ENCODE results near the gene MLH3. TPM values are rescaled to one million over a fixed set of nuclear protein-coding genes. Genes with fewer than 3 reads are reported as not detected.

Gene MLH3
- total and polyA plus RNA-seq, 2 of the 13 experiments (the other 11 are each of a cell fraction or from before 2014, with no cell fraction given): 14.4 to 24.8 TPM

DNA sequence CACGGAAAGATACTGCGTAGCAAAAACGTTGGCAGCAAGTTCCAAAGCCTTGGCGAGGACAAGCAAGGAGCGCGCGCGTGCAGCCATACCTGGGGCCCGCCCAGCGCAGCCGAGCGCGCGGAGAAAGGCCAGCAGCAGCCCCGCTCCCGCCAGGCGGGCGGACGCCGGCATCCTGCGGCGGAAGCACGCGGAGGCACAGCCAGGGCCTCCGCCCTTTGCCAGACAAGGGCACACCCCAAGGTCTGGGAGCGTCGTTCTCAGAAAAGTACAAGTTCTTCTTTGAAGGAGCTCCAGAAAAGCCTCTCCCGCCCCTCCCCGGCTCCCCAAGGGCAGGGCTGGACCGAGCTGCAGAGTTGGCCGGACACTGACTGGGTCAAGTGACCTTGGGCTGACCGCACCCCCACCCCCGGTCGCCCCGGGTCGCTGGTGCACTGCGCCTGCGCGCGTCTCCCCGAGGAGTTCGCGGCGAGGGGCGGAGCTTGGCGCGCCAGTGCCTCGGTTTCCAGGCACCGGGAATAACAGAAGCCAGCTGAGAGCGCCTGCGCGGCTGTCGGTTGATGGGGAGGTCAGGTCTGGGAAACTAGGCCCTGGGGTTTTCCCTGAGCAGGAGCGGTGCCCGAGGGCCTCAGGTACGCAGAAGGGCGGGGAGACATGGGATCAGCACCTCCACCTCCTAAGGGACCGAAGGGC, 18.0 kb upstream of the MLH3 start, which contains the start of gene ZC2HC1C (continued):
- TF ChIP-seq ZBTB20 (CRISPR knock-in tag; IDR thresholded peaks at IDR 0.05; ENCODE audit: borderline replicate concordance, low read depth): no peak
- TF ChIP-seq ZMYM4 (CRISPR knock-in tag; IDR thresholded peaks at IDR 0.05): peak; percentile 49
- 0 out of 2 replicates have a peak, but pooled peaks have one; percentile 76 for TF ChIP-seq ZNF773 (CRISPR knock-in tag; IDR thresholded peaks at IDR 0.05; ENCODE audit: borderline replicate concordance)
- no peak for TF ChIP-seq ZNF33B (CRISPR knock-in tag; IDR thresholded peaks at IDR 0.05)
- 0 out of 2 replicates have a peak, but pooled peaks have one; percentile 36 for TF ChIP-seq ZNF589 (CRISPR knock-in tag; conservative IDR thresholded peaks at IDR 0.05)
- no peak for TF ChIP-seq CENPX (CRISPR knock-in tag; IDR thresholded peaks at IDR 0.05)
- TF ChIP-seq MTA1 (CRISPR knock-in tag; IDR thresholded peaks at IDR 0.05; ENCODE audit: borderline replicate concordance): no peak
- no peak; the same call in 1 of the 2 replicates for TF ChIP-seq FOXJ3 (CRISPR knock-in tag; IDR thresholded peaks at IDR 0.05; ENCODE audit: borderline replicate concordance)
- peak; percentile 30 for TF ChIP-seq XRCC5 (optimal IDR thresholded peaks at IDR 0.05; ENCODE audit: low read length)
- TF ChIP-seq ZNF446 (CRISPR knock-in tag; IDR thresholded peaks at IDR 0.05): no peak
- no peak; the same call in 1 of the 2 replicates for TF ChIP-seq HNF4G (IDR thresholded peaks at IDR 0.05; ENCODE audit: borderline replicate concordance, low read depth, low read length)
- TF ChIP-seq HNF4G (CRISPR knock-in tag; IDR thresholded peaks at IDR 0.05; ENCODE audit: borderline replicate concordance, low read depth): no peak
- TF ChIP-seq, protein P1, sequence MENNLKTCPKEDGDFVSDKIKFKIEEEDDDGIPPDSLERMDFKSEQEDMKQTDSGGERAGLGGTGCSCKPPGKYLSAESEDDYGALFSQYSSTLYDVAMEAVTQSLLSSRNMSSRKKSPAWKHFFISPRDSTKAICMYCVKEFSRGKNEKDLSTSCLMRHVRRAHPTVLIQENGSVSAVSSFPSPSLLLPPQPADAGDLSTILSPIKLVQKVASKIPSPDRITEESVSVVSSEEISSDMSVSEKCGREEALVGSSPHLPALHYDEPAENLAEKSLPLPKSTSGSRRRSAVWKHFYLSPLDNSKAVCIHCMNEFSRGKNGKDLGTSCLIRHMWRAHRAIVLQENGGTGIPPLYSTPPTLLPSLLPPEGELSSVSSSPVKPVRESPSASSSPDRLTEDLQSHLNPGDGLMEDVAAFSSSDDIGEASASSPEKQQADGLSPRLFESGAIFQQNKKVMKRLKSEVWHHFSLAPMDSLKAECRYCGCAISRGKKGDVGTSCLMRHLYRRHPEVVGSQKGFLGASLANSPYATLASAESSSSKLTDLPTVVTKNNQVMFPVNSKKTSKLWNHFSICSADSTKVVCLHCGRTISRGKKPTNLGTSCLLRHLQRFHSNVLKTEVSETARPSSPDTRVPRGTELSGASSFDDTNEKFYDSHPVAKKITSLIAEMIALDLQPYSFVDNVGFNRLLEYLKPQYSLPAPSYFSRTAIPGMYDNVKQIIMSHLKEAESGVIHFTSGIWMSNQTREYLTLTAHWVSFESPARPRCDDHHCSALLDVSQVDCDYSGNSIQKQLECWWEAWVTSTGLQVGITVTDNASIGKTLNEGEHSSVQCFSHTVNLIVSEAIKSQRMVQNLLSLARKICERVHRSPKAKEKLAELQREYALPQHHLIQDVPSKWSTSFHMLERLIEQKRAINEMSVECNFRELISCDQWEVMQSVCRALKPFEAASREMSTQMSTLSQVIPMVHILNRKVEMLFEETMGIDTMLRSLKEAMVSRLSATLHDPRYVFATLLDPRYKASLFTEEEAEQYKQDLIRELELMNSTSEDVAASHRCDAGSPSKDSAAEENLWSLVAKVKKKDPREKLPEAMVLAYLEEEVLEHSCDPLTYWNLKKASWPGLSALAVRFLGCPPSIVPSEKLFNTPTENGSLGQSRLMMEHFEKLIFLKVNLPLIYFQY (CRISPR knock-in tag; IDR thresholded peaks at IDR 0.05; ENCODE audit: borderline replicate concordance): peak; percentile 96
- TF ChIP-seq, protein P2, sequence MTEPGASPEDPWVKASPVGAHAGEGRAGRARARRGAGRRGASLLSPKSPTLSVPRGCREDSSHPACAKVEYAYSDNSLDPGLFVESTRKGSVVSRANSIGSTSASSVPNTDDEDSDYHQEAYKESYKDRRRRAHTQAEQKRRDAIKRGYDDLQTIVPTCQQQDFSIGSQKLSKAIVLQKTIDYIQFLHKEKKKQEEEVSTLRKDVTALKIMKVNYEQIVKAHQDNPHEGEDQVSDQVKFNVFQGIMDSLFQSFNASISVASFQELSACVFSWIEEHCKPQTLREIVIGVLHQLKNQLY (CRISPR knock-in tag; IDR thresholded peaks at IDR 0.05): no peak
- TF ChIP-seq, protein P3, sequence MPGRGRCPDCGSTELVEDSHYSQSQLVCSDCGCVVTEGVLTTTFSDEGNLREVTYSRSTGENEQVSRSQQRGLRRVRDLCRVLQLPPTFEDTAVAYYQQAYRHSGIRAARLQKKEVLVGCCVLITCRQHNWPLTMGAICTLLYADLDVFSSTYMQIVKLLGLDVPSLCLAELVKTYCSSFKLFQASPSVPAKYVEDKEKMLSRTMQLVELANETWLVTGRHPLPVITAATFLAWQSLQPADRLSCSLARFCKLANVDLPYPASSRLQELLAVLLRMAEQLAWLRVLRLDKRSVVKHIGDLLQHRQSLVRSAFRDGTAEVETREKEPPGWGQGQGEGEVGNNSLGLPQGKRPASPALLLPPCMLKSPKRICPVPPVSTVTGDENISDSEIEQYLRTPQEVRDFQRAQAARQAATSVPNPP (CRISPR knock-in tag; IDR thresholded peaks at IDR 0.05): no peak
- TF ChIP-seq, protein P4, sequence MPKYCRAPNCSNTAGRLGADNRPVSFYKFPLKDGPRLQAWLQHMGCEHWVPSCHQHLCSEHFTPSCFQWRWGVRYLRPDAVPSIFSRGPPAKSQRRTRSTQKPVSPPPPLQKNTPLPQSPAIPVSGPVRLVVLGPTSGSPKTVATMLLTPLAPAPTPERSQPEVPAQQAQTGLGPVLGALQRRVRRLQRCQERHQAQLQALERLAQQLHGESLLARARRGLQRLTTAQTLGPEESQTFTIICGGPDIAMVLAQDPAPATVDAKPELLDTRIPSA (CRISPR knock-in tag; IDR thresholded peaks at IDR 0.05; ENCODE audit: borderline replicate concordance): 0 out of 2 replicates have a peak, but pooled peaks have one; percentile 19
- TF ChIP-seq MEIS2 (CRISPR knock-in tag; IDR thresholded peaks at IDR 0.05): peak; percentile 69
- TF ChIP-seq, protein P5, sequence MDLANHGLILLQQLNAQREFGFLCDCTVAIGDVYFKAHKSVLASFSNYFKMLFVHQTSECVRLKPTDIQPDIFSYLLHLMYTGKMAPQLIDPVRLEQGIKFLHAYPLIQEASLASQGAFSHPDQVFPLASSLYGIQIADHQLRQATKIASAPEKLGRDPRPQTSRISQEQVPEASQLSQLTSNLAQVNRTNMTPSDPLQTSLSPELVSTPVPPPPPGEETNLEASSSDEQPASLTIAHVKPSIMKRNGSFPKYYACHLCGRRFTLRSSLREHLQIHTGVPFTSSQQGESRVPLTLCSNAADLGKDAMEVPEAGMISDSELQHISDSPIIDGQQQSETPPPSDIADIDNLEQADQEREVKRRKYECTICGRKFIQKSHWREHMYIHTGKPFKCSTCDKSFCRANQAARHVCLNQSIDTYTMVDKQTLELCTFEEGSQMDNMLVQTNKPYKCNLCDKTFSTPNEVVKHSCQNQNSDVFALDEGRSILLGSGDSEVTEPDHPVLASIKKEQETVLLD (CRISPR knock-in tag; IDR thresholded peaks at IDR 0.05; ENCODE audit: low read depth): peak; percentile 51
- TF ChIP-seq, protein P6, sequence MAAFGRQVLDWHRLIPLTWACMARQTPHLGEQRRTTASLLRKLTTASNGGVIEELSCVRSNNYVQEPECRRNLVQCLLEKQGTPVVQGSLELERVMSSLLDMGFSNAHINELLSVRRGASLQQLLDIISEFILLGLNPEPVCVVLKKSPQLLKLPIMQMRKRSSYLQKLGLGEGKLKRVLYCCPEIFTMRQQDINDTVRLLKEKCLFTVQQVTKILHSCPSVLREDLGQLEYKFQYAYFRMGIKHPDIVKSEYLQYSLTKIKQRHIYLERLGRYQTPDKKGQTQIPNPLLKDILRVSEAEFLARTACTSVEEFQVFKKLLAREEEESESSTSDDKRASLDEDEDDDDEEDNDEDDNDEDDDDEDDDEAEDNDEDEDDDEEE (CRISPR knock-in tag; IDR thresholded peaks at IDR 0.05): no peak
- no peak for TF ChIP-seq SIX1 (CRISPR knock-in tag; IDR thresholded peaks at IDR 0.05; ENCODE audit: borderline replicate concordance)

Measured in HepG2 (cell line).